Activated CD4-positive, alpha-beta T cell treated with anti-CD3 and anti-CD28 coated beads, Interleukin-2, amount 50 U/mL, for 48 hours (primary cell): ENCODE data around the gene SH3BGRL.
"Not testable (repeated sequence)": the region's sequence is repeated elsewhere in the genome, so short reads cannot be mapped to it uniquely, and the experiment has no call there.

Source experiments
- DNase-seq, 2 experiments: peaks; one replicate each; pipeline ENCODE4 v3.0.0-alpha.2; 2020

Gene SH3BGRL

DNA sequence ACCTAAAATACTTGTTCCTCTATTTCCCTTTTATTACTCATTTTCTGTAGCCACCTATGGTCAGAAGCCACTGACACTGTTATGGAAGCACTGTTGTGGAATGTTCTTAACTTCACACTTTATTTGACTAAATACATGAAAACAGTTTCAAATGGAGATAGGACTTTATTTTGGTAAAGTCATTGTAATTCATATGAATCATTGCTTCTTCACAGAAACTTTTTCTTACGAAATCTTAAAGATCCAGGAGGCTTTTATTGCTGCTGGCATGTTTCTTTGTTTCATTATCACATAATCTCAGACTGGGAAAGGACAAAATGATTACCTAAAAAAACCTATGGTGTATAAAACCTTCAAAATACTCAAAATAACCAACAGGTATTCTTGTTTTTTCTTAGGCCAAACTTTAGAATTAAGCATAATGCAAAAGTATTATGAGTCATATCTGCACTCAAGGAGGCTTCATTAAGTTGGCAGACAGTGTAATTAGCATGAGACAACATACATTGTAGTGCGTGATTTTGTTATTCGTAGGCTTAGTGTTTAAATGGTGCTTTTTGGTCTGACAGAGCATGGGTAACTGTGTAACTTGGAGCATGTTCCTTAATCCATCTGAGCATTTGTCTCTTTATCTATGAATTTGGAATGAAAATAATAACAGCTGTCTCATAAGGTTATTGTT is 58.0 kb downstream of the SH3BGRL start:
- no peak for DNase-seq

DNA sequence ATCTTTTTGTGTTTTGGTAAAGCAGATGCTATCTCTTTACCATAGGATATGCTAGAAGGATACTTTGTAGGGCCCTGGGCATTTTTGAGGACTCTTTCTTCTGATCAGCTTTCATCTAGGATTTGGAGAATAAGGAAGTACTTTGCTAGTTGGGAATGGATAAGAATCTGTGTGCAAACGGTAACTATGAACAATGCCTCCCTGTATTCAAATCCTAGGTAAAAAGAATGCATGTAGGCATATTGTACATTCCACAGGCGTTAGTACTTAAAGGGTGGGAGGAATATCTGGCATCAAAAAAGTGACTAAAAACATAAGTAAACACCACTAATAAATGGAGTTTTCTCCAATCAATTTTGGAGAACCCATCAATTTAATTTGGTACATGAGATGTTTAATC is 59.7 kb downstream of the SH3BGRL start:
- DNase-seq, result no peak

DNA sequence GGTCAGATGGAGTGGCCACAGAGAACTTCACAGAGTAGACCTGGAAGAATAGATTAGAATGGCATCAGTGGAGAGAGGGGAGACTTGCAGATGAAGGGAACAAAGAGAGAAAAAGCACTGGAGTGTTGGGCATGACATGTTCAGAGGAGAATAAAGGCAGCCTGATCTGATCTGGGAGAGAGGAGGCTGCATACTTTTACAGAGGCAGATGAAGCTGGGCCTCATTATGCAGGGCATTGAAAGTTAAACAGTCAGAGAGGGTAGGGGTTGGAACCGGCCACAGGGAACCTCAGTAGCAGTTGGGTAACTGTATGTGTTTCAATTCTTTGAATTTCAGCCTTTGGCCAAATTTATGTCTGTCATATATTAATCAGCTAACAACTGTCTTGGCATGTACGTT is 61.2 kb downstream of the SH3BGRL start:
- no peak for DNase-seq

DNA sequence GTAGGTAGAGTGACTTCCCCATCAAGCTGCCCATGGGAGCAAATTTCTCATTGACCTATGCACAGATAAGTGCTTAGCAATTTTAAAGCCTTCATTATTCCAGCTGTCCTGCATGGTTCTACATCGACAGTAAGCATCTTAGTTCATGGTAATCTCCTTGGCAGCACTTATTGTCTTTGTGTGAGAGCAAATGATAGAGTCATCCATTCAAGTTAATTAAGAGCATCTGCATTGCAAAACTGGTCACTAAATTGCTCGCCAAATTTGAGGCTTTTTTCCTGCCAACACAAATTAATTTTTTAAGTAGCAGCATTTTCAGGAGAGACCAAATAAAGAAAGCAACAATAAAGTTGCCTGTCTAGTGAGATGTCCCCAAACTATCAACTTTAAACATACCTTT is 76.7 kb downstream of the SH3BGRL start:
- DNase-seq, result no peak

DNA sequence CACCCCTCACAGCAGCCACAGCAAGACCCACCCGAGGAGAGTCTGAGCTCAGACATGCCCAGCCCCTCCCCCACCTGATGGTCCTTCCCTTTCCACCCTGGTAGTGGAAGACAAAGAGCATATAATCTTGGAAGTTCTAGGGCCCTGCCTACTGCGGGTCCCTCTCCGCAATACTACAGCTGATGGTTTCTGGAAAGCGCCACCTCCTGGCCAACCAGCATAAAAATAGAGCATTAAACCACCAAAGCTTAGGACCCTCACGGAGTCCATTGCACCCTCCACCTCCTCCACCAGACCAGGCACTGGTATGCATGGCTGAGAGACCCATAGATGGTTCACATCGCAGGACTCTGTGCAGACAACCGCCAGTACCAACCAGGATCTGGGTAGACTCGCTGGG is 78.2 kb downstream of the SH3BGRL start:
- DNase-seq, result no peak

DNA sequence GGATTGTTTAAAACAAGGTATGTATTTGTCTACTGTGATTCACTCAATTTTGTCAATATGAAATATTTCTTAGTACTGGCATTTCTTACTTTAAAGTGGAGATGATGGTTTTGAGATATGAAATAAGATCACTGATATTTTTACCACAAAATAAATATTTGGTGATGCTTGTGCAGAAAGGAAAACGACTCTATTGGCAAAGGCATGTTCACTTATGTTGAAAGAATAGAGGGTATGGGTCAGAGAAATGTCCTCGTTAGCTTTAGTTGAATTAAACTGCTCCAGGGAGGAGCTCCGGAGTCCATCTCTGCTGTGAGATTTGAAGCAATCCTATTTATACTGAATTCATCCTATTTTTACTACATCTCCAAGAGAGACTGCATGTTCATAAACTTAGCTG is 84.2 kb downstream of the SH3BGRL start:
- no peak for DNase-seq

DNA sequence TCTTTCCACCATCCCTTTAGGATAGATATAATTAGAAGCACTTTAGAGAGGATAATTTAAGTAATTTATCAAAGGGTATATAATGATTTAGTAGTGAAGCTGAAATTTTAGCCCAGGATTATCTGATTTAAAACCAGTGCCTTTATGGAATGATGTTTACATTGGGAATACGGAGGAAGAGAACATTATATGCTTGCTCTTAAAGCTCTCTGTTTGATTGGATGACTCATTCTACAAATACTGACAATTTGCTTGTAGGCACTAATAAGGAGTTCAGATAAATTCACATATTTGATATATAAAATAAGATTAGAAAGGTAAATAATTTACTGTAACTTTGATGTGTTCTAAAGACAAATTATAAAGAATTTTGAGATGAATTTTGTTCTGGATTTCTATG is 84.7 kb downstream of the SH3BGRL start:
- no peak for DNase-seq

DNA sequence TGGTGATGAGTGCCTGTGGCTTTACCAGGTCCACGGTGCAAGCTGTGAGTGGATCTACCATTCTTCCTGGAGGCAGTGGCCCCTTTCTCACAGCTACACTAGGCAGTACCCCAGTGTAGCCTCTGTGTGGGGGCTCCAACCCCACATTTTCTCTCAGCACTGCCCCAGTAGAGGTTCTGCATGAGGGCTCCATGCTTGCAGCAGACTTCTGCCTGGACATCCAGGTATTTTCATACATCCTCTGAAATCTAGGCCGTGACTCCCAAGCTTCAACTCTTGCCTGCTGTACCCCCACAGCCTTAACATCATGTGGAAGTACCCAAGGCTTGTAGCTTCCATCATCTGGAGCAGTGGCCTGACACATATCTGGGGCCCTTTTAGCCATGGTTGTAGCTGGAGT is 90.1 kb downstream of the SH3BGRL start:
- DNase-seq, result no peak

DNA sequence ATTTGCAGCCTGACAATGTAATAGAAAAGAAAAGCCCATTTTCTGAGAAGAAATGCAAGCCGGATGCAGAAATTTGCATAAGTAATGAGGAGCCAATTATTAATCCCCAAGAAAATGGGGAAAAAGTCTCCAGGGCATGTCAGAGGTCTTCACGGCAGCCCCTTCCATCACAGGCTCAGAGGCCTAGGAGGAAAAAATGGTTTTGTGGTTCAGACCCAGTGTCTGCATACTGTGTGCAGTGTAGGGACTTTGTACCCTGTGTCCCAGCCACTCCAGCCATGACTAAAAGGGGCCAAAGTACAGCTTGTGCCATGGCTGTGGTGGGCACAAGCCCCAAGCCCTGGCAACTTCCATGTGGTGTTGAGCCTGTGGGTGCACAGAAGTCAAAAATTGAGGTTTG is 92.2 kb downstream of the SH3BGRL start:
- DNase-seq, result no peak

DNA sequence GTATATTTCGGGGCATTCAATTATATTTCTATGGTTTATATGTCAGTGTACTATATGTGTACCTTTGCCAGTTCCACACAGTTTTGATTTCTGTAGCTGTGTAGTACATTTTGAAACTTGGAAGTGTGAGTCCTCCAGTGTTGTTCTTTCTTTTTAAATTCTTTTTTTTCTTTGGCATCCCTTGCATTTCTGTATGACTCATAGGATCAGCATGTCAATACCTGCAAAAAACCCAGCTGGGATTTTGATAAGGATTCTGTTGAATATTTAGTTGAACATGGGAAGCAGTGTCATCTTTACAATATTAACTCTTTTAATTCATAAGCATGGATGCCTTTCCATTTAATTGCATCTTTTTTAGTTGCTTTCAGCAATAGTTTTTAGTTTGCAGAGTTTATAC is 100.0 kb downstream of the SH3BGRL start:
- no peak for DNase-seq

DNA sequence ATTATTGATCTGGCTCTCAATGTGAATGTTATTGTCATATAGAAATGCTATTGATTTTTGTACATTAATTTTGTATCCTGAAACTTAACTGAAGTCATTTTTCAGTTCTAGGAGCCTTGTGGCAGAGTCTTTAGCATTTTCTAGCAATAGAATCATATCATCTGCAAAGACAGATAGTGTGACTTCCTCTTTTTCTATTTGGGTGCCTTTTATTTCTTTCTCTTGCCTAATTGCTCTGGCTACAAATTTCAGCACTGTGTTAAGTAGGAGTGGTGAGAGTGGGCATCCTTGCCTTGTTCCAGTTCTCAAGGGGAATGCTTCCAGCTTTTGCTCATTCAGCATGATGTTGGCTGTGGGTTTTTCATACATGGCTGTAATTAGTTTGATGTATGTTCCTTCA is 102.7 kb downstream of the SH3BGRL start:
- no peak for DNase-seq

DNA sequence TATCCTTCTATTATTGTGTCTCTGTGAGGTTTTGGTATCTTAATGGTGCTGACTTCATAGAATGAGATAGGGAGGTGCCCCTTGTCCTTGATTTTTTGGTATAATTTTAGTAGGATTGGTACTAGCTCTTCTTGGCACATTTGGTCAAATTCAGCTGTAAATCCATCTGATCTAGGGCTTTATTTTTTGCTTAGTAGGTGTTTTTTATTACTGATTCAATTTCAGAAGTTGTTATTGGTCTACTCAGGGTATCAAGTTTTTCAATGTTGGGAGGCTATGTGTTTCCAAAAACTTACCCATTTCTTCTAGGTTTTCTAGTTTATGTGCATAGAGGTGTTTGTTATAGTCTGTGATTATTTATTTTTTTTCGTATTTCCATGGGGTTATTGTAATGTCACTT is 103.3 kb downstream of the SH3BGRL start:
- no peak for DNase-seq

DNA sequence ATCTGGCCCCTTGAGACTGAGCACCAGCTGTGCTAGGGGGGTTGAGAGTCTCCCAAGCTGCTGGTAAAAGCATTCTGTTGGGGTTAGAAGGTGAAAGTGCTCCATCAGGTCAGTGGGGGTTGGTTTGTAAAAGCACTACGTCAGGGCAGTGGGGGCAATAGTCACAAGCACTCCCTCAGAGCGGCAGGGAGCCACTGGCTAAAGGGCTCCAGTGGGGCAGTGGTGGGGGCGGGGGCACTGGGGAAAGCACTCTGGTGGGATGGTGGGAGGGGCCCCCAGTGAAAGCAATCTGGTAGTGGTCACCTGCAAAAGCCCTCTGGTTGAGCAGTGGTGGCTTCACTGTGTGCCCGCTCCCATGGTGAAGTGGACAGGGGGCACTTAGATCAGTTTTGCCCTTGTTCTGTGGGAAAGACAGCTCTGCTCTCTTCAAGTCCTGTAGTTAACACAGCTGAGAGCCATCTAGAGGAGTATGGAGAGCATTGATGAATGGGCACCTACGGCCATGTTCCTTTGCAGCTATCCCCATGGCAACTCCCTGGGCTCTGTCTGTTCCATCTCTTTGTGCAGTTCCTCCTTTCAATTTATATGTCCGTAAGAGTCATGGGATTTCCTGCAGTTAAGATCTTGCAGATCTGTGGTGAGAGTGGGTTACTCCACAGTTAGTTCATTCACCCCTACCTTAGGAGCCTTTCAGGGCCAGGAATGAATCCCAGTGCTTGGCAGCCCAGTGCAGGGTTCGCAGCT is 106.4 kb downstream of the SH3BGRL start:
- DNase-seq, result no peak

DNA sequence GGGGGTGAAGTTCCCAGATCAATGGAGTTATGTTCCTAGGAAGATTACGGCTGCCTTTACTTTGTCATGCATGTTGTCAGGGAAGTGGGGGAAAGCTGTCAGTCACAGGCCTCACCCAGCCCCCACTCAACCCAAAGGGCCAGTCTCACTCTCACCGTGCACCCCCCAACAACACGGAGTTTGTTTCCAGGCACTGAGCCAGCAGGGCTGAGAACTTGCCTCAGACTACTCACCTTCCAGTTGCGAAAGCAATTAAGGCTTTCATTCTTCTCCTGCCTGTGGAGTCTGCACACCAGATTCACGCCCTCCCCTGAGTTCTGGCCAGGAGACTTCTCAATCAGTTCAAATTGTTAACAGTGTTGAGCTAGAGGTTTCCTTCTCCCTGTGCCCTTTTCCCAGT is 114.3 kb downstream of the SH3BGRL start:
- no peak for DNase-seq

DNA sequence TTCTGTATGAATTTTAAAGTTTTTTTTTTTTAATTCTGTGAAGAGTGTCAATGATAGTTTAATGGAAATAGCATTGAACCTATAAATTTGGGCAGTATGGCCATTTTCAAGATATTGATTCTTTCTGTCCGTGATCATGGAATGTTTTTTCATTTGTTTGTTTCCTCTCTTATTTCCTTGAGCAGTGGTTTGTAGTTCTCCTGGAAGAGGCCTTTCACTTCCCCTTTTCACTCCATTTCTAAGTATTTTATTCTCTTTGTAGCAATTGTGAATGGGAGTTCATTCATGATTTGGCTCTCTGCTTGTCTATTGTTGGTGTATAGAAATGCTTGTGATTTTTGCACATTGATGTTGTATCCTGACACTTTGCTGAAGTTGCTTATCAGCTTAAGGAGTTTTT is 129.8 kb downstream of the SH3BGRL start:
- DNase-seq, result not testable (repeated sequence)

DNA sequence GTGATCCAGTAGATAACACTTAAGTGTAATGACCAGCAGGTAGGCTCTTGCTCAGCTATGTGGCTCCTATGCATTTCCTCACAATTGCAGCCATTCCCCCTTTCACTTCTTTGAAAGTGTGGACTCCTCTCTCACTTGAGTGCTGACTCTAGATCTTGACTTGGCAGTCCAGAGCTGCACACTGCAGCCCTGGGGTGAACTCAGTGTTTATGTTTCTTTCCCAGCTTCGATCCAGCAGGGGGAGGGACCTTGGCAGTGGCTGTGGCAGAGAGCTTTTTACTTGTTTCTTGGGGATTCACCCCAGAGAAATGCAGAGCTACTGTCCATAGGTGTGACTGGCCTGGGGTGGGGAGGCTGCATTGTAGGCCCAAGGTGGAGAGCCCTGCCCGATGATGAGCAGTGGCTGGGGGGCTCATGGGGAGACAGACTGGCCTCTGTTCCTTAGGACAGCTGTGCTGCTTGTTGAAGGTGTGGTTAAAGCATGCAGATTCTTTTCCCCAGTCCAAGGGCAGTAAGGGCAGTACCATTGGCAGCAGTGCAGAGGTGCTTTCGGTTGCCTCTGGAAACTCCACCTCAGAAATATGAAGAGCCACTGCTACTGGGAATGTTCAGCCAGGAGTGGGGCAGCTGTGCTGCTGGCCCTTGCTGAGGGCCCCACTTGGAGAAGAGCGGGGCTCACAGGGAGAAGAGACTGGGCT is 134.7 kb downstream of the SH3BGRL start:
- no peak for DNase-seq

DNA sequence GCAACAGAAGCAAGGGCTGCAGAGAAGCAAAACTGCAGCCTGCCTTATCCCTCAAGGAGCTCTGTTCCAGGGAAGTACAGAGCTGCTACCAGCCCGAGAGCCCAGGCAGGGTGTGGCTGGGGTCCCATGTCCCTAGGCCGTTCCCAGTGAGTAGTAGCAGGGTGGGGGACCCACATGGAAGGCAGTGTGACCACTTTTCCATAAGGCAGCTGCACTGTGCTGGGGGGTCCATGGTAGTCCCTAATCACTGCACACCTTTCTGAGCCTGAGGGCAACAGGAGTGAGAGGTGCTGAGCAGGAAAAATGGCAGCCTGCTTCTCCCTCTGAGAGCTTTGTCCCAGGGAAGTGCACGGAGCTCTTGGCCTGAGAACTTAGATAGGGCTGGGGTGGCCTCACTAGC is 135.9 kb downstream of the SH3BGRL start:
- DNase-seq, result no peak

DNA sequence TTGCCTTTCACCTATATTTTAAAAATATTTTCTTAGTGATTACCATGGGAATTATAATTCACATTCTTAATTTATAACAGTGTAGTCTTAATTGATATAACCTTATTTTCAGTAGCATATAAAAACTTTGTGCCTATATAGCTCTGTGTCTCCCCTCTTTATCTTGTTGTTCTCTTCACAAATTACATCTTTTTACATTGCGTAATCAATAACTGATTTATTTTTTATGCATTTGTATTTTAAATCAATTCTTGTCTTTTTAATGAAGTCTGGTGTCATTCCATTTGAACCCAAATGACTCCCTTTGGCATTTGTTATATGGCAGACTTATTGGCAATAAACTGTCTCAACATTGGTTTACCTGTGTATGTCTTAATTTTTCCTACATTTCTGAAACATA is 137.0 kb downstream of the SH3BGRL start:
- no peak for DNase-seq

DNA sequence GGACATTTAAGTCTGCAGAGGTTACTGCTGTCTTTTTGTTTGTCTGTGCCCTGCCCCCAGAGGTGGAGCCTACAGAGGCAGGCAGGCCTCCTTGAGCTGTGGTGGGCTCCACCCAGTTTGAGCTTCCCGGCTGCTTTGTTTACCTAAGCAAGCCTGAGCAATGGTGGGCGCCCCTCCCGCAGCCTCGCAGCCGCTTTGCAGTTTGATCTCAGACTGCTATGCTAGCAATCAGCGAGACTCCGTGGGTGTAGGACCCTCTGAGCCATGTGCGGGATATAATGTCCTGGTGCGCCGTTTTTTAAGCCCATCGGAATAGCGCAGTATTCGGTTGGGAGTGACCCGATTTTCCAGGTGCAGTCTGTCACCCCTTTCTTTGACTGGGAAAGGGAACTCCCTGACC is 143.4 kb downstream of the SH3BGRL start:
- DNase-seq, result not testable (repeated sequence)
